GM12864 (cell line): ENCODE results near the gene TPR.
A peak's percentile ranks its signal among the peaks of the same experiment; 100 is the strongest.

ENCODE experiments used
- DNase-seq: peaks from one replicate; pipeline ENCODE4 v3.0.0-alpha.2; 2011; ENCODE audit warnings: low read depth
- H3K4me3 ChIP-seq: 2 replicates; pipeline ENCODE4 v1.5.1; 2011; ENCODE audit warnings: mild to moderate bottlenecking, low read depth, low read length, control low read depth
- CTCF ChIP-seq: IDR thresholded peaks from 2 replicates; pipeline ENCODE4 v1.5.1; 2011; ENCODE audit warnings: low read depth, mild to moderate bottlenecking, moderate library complexity, low read length, control low read depth, inconsistent platforms; ENCODE audit errors: missing control alignments

The TPR gene

GRCh38 chr1:186375152-186375928 lies at the start of gene TPR, which contains the start of gene ODR4:
TPR (minus strand) TSS chr1:186375253; CDS start chr1:186375028, 225 bp downstream.
ODR4 (plus strand) TSS chr1:186375838; CDS start chr1:186379786, 3,948 bp downstream.
- peak within 1 kb of the TSS; percentile 91 for H3K4me3 ChIP-seq
- peak; percentile 97 for DNase-seq
- peak; percentile 84 for TF ChIP-seq CTCF

- no peak overlapping the region for H3K4me3 ChIP-seq
- TF ChIP-seq CTCF = no peak
- no peak for DNase-seq
These were observed 49.5 kb upstream of the TPR start for GRCh38 chr1:186424539-186424938.

- no peak for DNase-seq
- no peak for TF ChIP-seq CTCF
- no peak overlapping the region for H3K4me3 ChIP-seq
These were observed 46.4 kb upstream of the TPR start for GRCh38 chr1:186421446-186421845.

- H3K4me3 ChIP-seq = no peak overlapping the region
- peak; percentile 35 for DNase-seq
- no peak for TF ChIP-seq CTCF
These were observed 45.9 kb upstream of the TPR start for GRCh38 chr1:186420923-186421322.

GRCh38 chr1:186420311-186420710 lies 45.3 kb upstream of the TPR start:
- TF ChIP-seq CTCF = no peak
- H3K4me3 ChIP-seq = no peak overlapping the region
- DNase-seq = no peak

- DNase-seq = no peak
- H3K4me3 ChIP-seq = no peak overlapping the region
- TF ChIP-seq CTCF = no peak
These were observed 43.5 kb upstream of the TPR start for GRCh38 chr1:186418503-186418902.

GRCh38 chr1:186413319-186413718 lies 38.3 kb upstream of the TPR start:
- no peak for TF ChIP-seq CTCF
- DNase-seq = no peak
- no peak overlapping the region for H3K4me3 ChIP-seq
